GM21390 (cell line): Measurements from ENCODE around the gene EPHA5.

Experiments
- ATAC-seq: cut with Tn5 transposase; IDR thresholded peaks from one replicate; pipeline ENCODE4 v1.9.1; 2021; ENCODE audit not compliant: unreplicated experiment

The EPHA5 gene

DNA sequence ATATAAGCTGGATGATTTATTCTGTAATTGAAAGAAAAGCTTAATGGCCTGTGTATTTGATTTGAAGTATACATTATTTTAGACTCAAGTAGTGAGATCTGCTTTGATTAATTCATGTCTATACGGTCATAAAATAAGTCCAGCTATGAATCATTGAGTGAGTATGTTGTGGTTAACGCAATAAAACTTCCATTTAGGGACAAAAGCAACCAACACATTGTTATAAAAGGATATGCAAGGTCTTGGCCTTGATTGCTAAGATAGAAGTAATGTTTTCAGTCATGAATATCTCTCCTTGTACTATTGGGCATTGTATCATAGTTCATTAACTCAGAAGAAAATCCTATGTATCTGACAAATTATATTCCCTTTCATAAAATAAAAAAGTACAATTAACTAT is 162.1 kb downstream of the EPHA5 start:
- ATAC-seq: no peak

DNA sequence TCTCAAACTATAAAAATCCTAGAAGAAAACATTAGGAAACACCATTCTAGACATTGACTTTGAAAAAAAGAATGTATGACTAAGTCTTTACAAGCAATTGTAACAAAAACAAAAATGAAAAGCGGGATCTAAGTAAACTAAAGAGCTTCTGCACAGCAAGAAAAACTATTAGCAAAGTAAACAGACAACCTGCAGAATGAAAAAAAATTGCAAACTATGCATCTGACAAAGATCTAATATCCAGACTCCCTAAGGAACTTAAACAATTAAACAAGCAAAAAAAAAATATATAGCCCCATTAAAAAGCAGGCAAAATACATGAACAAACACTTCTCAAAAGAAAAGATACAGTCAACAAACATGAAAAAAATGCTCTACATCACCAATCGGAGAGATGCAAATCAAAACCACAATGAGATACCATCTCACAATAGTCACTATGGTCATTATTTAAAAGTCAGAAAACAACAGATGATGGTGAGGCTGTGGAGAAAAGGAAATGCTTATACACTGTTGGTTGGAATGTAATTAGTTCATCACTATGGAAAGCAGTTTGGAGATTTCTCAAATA is 168.1 kb downstream of the EPHA5 start:
- no peak for ATAC-seq

GRCh38 chr4:65498606-65499005 is 171.7 kb downstream of the EPHA5 start:
- ATAC-seq: no peak

- ATAC-seq: no peak
Observed at GRCh38 chr4:65495439-65495838, 174.8 kb downstream of the EPHA5 start.

GRCh38 chr4:65482410-65482809 is 187.9 kb downstream of the EPHA5 start:
- ATAC-seq: no peak

- ATAC-seq: no peak
Observed at GRCh38 chr4:65472531-65472930, 197.8 kb downstream of the EPHA5 start.

DNA sequence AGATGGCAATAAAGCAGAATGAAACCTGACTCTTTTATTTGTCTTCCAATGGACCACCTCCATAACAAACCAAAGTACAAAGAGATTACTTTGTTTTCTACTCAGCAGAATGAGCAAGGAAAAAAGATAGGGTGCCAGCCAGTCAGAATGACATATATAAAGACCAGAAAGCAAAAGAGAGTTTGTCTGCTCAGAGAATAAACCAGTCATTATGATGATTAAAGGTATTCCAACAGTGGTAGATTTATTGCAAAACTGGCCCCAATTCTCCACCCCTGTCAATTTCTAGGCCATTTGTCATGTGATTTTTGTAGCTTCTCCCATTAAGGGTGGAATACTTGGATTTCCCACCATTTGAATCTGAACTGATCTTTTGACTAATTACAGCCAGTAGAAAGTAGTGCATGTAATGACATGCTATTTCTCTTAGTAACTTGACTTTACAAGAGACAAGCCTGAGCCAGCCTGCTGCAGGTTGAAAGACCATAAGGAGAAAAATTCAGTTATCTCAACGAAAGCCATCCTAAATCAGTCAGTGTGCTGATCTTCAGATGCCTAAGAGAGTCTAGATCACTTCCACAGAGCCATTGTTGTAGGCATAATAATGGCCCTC is 203.1 kb downstream of the EPHA5 start:
- ATAC-seq: no peak

GRCh38 chr4:65461781-65462180 is 208.5 kb downstream of the EPHA5 start:
- no peak for ATAC-seq

- ATAC-seq: no peak
Observed at GRCh38 chr4:65457011-65457410, 213.3 kb downstream of the EPHA5 start.

DNA sequence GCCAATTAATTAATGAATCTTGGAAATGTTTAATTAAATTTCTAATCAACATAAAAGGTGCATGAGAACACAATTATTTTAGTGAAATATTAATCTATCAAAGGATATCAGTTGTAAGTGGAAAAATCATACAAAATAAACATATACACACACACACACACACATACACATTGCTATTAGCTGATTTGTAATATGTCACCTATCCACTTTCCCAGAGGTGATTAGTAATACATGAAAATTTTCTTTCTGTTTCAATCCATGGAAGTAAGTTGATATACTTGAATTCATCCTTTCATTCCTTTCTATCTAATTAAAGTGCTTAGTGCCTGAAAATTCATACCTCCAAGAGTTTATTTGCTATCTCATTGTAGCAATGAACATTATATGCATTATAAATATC is 213.7 kb downstream of the EPHA5 start:
- ATAC-seq: no peak

GRCh38 chr4:65453398-65453797 is 216.9 kb downstream of the EPHA5 start:
- no peak for ATAC-seq

DNA sequence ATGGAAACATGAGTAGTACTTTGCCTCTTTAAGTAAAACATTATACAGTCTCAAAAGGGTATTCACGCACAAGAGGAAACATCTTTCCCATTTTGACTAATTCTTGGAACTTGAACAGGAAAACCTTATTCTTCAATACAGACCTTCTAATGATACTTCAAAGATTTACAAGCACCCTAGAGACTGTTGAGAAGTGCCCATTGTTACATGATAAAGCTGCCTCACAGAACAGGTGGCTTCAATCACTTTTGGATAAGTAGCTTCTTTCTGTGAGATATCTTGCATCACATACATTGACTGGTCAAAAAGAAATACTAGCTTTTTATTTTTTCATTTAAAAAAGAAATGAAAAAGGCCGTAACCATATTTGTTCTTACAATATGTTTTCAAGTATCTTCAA is 219.4 kb downstream of the EPHA5 start:
- ATAC-seq: no peak

GRCh38 chr4:65437102-65437501 is 233.2 kb downstream of the EPHA5 start:
- no peak for ATAC-seq

GRCh38 chr4:65422109-65422508 is 248.2 kb downstream of the EPHA5 start:
- no peak for ATAC-seq

GRCh38 chr4:65420036-65420435 is 250.3 kb downstream of the EPHA5 start:
- no peak for ATAC-seq

DNA sequence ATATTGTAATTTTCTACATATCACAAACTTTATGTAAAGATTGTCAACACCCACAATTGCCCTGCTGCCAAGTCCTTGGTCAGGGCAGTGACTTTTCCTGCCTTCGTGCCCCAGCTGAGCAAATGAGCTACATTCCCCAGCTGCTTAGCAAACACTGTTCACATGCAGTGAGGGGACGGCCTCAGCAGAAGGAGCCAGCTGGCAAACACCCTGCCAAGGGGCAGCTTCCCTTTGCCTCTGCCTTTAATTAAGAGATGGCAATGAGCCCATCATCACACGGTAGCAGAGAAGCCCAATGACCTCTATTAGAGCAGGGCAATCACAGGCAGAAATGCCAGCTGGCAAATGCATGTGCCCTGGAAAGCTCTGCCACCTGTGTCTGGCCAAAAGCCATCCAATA is 253.4 kb downstream of the EPHA5 start:
- ATAC-seq: no peak

GRCh38 chr4:65407483-65407882 is 262.8 kb downstream of the EPHA5 start:
- ATAC-seq: no peak

- no peak for ATAC-seq
Observed at GRCh38 chr4:65401083-65401482, 269.2 kb downstream of the EPHA5 start.

- no peak for ATAC-seq
Observed at GRCh38 chr4:65399084-65399483, 271.2 kb downstream of the EPHA5 start.

GRCh38 chr4:65393078-65393477 is 277.2 kb downstream of the EPHA5 start:
- ATAC-seq: peak; percentile 72

- no peak for ATAC-seq
Observed at GRCh38 chr4:65392488-65392887, 277.8 kb downstream of the EPHA5 start.

DNA sequence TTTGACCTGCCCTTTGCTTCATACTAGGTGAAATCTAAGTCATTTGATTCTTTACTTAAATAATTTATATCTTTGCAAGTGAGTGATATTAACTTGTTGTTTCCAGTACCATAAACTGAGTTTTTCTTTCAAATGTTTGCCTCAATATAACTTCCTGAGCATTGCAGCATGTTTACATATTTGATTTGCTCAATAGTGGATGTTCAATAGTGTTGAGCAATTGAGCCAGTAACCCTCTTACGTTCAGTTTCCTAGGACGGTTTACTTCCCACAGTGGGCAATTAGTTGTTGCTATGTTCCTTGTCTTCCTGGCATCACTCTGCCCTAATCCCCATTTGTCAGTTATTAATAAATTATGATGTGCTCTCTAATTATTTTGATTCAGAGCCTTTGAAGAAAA is 278.5 kb downstream of the EPHA5 start:
- ATAC-seq: no peak

- no peak for ATAC-seq
Observed at GRCh38 chr4:65391382-65391781, 278.9 kb downstream of the EPHA5 start.
